ENCODE results near the gene CA10. TPM values are rescaled to one million over a fixed set of nuclear protein-coding genes. Genes with fewer than 3 reads are reported as not detected.

The CA10 gene
- total RNA-seq, 1 experiment from 2014 or later: not detected

- Histone ChIP-seq H3K9me3 (ENCODE audit: low read depth, low read length, poor library complexity, severe bottlenecking) (no peaks in the 10 kb centered on the region), H3K4me1 (ENCODE audit: insufficient read depth, low read length, poor library complexity, severe bottlenecking) (no peaks in the 10 kb centered on the region), H3K27me3 (replicated peaks; ENCODE audit: insufficient read depth, low read depth, low read length, poor library complexity) (peaks cover 12% of the 10 kb centered on the region), H3K27ac (ENCODE audit: low read depth, low read length, poor library complexity, severe bottlenecking) (no peak overlapping the region), H3K36me3 (ENCODE audit: insufficient read depth, low read length, poor library complexity, severe bottlenecking) (no peaks in the 10 kb centered on the region), H3K4me3 (ENCODE audit: low read depth, low read length, poor library complexity, severe bottlenecking) (no peak overlapping the region)
- CTCF ChIA-PET: interaction anchor here (0.6 to 1.5 kb wide), 5 partner anchors 200 to 1723 kb away, joined by 3 to 15 read pairs (median 3); no protein-coding TSS in a partner anchor
- peak; percentile 70 for DNase-seq (ENCODE audit: low spot score)
- intact Hi-C loops (cut with micrococcal nuclease; ENCODE audit: unreplicated experiment): loop anchor here (2.0 kb wide), 1 partner anchor 342 kb away; no protein-coding TSS in a partner anchor
- TF ChIP-seq EZH2 (IDR thresholded peaks at IDR 0.05; ENCODE audit: borderline replicate concordance, low read depth, low read length, poor library complexity, severe bottlenecking) (no peak), CTCF (conservative IDR thresholded peaks at IDR 0.05; ENCODE audit: low read depth, low read length) (peak; percentile 84)
- no TSS peak for BruUV-seq (replicated peaks)
- POLR2A ChIA-PET (ENCODE audit: low non-redundant PET): no interaction called here
Observed at GRCh38 chr17:51764387-51764971, 394.0 kb downstream of the CA10 start.

GRCh38 chr17:51763058-51763457 is 395.5 kb downstream of the CA10 start:
- TF ChIP-seq CTCF (conservative IDR thresholded peaks at IDR 0.05; ENCODE audit: low read depth, low read length) (no peak), EZH2 (IDR thresholded peaks at IDR 0.05; ENCODE audit: borderline replicate concordance, low read depth, low read length, poor library complexity, severe bottlenecking) (no peak)
- no peaks in the 10 kb centered on the region for H3K4me1 ChIP-seq (ENCODE audit: insufficient read depth, low read length, poor library complexity, severe bottlenecking)
- no peaks in the 10 kb centered on the region for H3K9me3 ChIP-seq (ENCODE audit: low read depth, low read length, poor library complexity, severe bottlenecking)
- peaks cover 12% of the 10 kb centered on the region for H3K27me3 ChIP-seq (replicated peaks; ENCODE audit: insufficient read depth, low read depth, low read length, poor library complexity)
- ChIA-PET POLR2A (ENCODE audit: low non-redundant PET) (no interaction called here), CTCF (no interaction called here)
- H3K36me3 ChIP-seq (ENCODE audit: insufficient read depth, low read length, poor library complexity, severe bottlenecking): no peaks in the 10 kb centered on the region
- DNase-seq (ENCODE audit: low spot score): no peak
- intact Hi-C loops (cut with micrococcal nuclease; ENCODE audit: unreplicated experiment): no loop called here
- H3K4me3 ChIP-seq (ENCODE audit: low read depth, low read length, poor library complexity, severe bottlenecking): no peak overlapping the region
- no TSS peak for BruUV-seq (replicated peaks)
- no peak overlapping the region for H3K27ac ChIP-seq (ENCODE audit: low read depth, low read length, poor library complexity, severe bottlenecking)

GRCh38 chr17:51761105-51761504 is 397.4 kb downstream of the CA10 start:
- Histone ChIP-seq H3K4me3 (ENCODE audit: low read depth, low read length, poor library complexity, severe bottlenecking) (no peak overlapping the region), H3K27ac (ENCODE audit: low read depth, low read length, poor library complexity, severe bottlenecking) (no peak overlapping the region), H3K36me3 (ENCODE audit: insufficient read depth, low read length, poor library complexity, severe bottlenecking) (no peaks in the 10 kb centered on the region), H3K27me3 (replicated peaks; ENCODE audit: insufficient read depth, low read depth, low read length, poor library complexity) (peaks cover 11% of the 10 kb centered on the region), H3K4me1 (ENCODE audit: insufficient read depth, low read length, poor library complexity, severe bottlenecking) (no peaks in the 10 kb centered on the region), H3K9me3 (ENCODE audit: low read depth, low read length, poor library complexity, severe bottlenecking) (no peaks in the 10 kb centered on the region)
- ChIA-PET CTCF (no interaction called here), POLR2A (ENCODE audit: low non-redundant PET) (no interaction called here)
- intact Hi-C loops (cut with micrococcal nuclease; ENCODE audit: unreplicated experiment): no loop called here
- no peak for TF ChIP-seq CTCF (conservative IDR thresholded peaks at IDR 0.05; ENCODE audit: low read depth, low read length)
- TF ChIP-seq EZH2 (IDR thresholded peaks at IDR 0.05; ENCODE audit: borderline replicate concordance, low read depth, low read length, poor library complexity, severe bottlenecking): no peak
- no TSS peak for BruUV-seq (replicated peaks)
- DNase-seq (ENCODE audit: low spot score): no peak

Data from A673 (cell line).